Spleen (tissue), 7 donors: ENCODE data around the gene CUL7.
"Not testable (repeated sequence)": the region's sequence is repeated elsewhere in the genome, so short reads cannot be mapped to it uniquely, and the experiment has no call there.

Source experiments
- POLR2AphosphoS5 ChIP-seq, 3 donors: sonication (generic); formaldehyde crosslinking; IDR thresholded peaks; one replicate each; pipeline ENCODE4 v1.5.1; 2017; ENCODE audit warnings: antibody characterized with exemption in 3 of 3
- TF ChIP-seq, protein P1 (sequence below), 11 experiments: fragments of 200-600 bp in 7 of 11; fragments of 450-650 bp in 4 of 11; sonication (generic) in 4 of 11; IDR thresholded peaks in 8 of 11; conservative IDR thresholded peaks in 3 of 11; 1 replicate in 7 of 11; 2 replicates in 4 of 11; pipeline versions ENCODE4 v1.4.0 to v1.8.0; 2016 to 2021; ENCODE audit warnings: antibody characterized with exemption in 11 of 11, inconsistent platforms in 4 of 11, mild to moderate bottlenecking in 1 of 11
- donor health status: DM: no; HTN: no; CAD: no; lungs with moderate emphysema.
- donor health status: DM: no; HTN: no; CAD: no.
- donor health status: DM: no; HTN: no; CAD: no.

DNA sequence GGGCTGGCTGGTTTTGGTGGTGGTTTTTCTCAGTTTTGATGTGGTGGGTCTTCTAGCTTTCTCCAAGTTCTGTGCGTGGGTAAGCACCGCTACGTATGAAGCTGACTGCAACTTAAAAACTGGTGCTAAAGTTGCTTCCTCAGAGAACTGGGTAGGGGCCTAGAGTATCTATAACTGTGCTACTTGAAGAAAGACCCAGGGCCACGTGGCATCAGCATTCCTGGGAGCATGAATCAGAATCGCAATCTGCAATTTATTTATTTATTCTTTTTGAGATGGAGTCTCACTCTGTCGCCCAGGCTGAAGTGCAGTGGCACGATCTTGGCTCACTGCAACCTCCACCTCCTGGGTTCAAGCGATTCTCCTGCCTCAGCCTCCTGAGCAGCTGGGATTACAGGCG lies 28.3 kb upstream of the CUL7 start:
- TF ChIP-seq, protein P1, sequence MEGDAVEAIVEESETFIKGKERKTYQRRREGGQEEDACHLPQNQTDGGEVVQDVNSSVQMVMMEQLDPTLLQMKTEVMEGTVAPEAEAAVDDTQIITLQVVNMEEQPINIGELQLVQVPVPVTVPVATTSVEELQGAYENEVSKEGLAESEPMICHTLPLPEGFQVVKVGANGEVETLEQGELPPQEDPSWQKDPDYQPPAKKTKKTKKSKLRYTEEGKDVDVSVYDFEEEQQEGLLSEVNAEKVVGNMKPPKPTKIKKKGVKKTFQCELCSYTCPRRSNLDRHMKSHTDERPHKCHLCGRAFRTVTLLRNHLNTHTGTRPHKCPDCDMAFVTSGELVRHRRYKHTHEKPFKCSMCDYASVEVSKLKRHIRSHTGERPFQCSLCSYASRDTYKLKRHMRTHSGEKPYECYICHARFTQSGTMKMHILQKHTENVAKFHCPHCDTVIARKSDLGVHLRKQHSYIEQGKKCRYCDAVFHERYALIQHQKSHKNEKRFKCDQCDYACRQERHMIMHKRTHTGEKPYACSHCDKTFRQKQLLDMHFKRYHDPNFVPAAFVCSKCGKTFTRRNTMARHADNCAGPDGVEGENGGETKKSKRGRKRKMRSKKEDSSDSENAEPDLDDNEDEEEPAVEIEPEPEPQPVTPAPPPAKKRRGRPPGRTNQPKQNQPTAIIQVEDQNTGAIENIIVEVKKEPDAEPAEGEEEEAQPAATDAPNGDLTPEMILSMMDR (IDR thresholded peaks at IDR 0.05 in 8 of 11, conservative IDR thresholded peaks at IDR 0.05 in 3 of 11) = not testable (repeated sequence)
- not testable (repeated sequence) for TF ChIP-seq POLR2AphosphoS5 (IDR thresholded peaks at IDR 0.05)
